GM23338 (cell line): ENCODE results near the gene NELL2. TPM values are rescaled to one million over a fixed set of nuclear protein-coding genes. Genes with fewer than 3 reads are reported as not detected.

ENCODE experiments used
- ATAC-seq: fragments of 200-7000 bp; cut with Tn5 transposase; 3 replicates; pipeline ENCODE4 v1.9.1; 2020
- DNase-seq: peaks from one replicate; pipeline ENCODE4 v3.0.0-alpha.2; 2015; ENCODE audit warnings: low spot score
- H2AFZ ChIP-seq: fragments of 200-600 bp; sonication (generic); 2 replicates; pipeline ENCODE4 v1.8.0; 2016; ENCODE audit warnings: antibody characterized with exemption, mild to moderate bottlenecking, moderate library complexity
- H3F3A ChIP-seq: fragments of 200-600 bp; sonication (generic); replicated peaks from 2 replicates; pipeline ENCODE4 v1.8.0; 2017; ENCODE audit warnings: antibody characterized with exemption, mixed run types, low read depth
- H3K27ac ChIP-seq: fragments of 200-600 bp; sonication (generic); 2 replicates; pipeline ENCODE4 v1.6.1; 2016; ENCODE audit warnings: low read depth
- H3K27me3 ChIP-seq: fragments of 200-600 bp; sonication (generic); 2 replicates; pipeline ENCODE4 v1.8.0; 2016; ENCODE audit warnings: mild to moderate bottlenecking, mixed run types, moderate library complexity; ENCODE audit not compliant: insufficient read depth
- H3K36me3 ChIP-seq: fragments of 200-600 bp; sonication (generic); 2 replicates; pipeline ENCODE4 v1.8.0; 2016; ENCODE audit warnings: mild to moderate bottlenecking; ENCODE audit not compliant: insufficient read depth
- H3K4me1 ChIP-seq: fragments of 200-600 bp; sonication (generic); 2 replicates; pipeline ENCODE4 v1.8.0; 2016; ENCODE audit warnings: mild to moderate bottlenecking, moderate library complexity; ENCODE audit not compliant: insufficient read depth
- H3K4me2 ChIP-seq: fragments of 200-600 bp; sonication (generic); 2 replicates; pipeline ENCODE4 v1.7.1; 2017; ENCODE audit warnings: mixed run types
- H3K4me3 ChIP-seq: fragments of 200-600 bp; sonication (generic); 2 replicates; pipeline ENCODE4 v1.6.1; 2016; ENCODE audit warnings: mixed run types
- H3K79me2 ChIP-seq: fragments of 200-600 bp; sonication (generic); replicated peaks from 2 replicates; pipeline ENCODE4 v1.8.0; 2017; ENCODE audit warnings: mild to moderate bottlenecking; ENCODE audit not compliant: insufficient read depth
- H3K9me2 ChIP-seq: fragments of 200-600 bp; sonication (generic); 2 replicates; pipeline ENCODE4 v1.8.0; 2017; ENCODE audit not compliant: insufficient read depth
- H4K20me1 ChIP-seq: fragments of 200-600 bp; sonication (generic); replicated peaks from 2 replicates; pipeline ENCODE4 v1.8.0; 2017; ENCODE audit warnings: mild to moderate bottlenecking; ENCODE audit not compliant: insufficient read depth
- H3K27ac Mint-ChIP-seq: 2 replicates; pipeline ENCODE4 v1.8.0; 2020; ENCODE audit warnings: inconsistent platforms, mild to moderate bottlenecking, moderate library complexity, mixed read lengths
- H3K27me3 Mint-ChIP-seq: 3 replicates; pipeline ENCODE4 v1.8.0; 2022; ENCODE audit warnings: low read depth, mild to moderate bottlenecking, moderate library complexity, mixed read lengths, inconsistent platforms; ENCODE audit not compliant: insufficient read depth, poor library complexity
- H3K36me3 Mint-ChIP-seq: 3 replicates; pipeline ENCODE4 v1.8.0; 2021; ENCODE audit warnings: low read depth, mild to moderate bottlenecking, inconsistent platforms, moderate library complexity, mixed read lengths
- H3K4me1 Mint-ChIP-seq: 3 replicates; pipeline ENCODE4 v1.8.0; 2020; ENCODE audit warnings: mild to moderate bottlenecking, inconsistent platforms, mixed read lengths
- H3K4me3 Mint-ChIP-seq: 3 replicates; pipeline ENCODE4 v1.8.0; 2021; ENCODE audit warnings: moderate library complexity, mild to moderate bottlenecking, inconsistent platforms, mixed read lengths
- H3K9me3 Mint-ChIP-seq: 3 replicates; pipeline ENCODE4 v1.8.0; 2020; ENCODE audit warnings: moderate library complexity, mild to moderate bottlenecking, inconsistent platforms, mixed read lengths
- EZH2 ChIP-seq: fragments of 200-600 bp; sonication (generic); IDR thresholded peaks from one replicate; pipeline ENCODE4 v1.8.0; 2017; ENCODE audit warnings: antibody characterized with exemption, mild to moderate bottlenecking, low read depth; ENCODE audit not compliant: unreplicated experiment
- NANOG ChIP-seq: IDR thresholded peaks from 2 replicates; pipeline ENCODE4 v1.6.1; 2016; ENCODE audit warnings: antibody characterized with exemption, borderline replicate concordance
- POLR2AphosphoS5 ChIP-seq: IDR thresholded peaks from 2 replicates; pipeline ENCODE4 v1.6.1; 2016; ENCODE audit warnings: antibody characterized with exemption, low read depth
- ZNF114 ChIP-seq: fragments of 250-450 bp; sonication (Bioruptor Pico); IDR thresholded peaks from 2 replicates; pipeline ENCODE4 v1.5.0; 2020; ENCODE audit warnings: mild to moderate bottlenecking, moderate library complexity
- ZNF331 ChIP-seq: fragments of 250-450 bp; sonication (Bioruptor Pico); IDR thresholded peaks from 2 replicates; pipeline ENCODE4 v1.5.0; 2020; ENCODE audit warnings: low read depth, mild to moderate bottlenecking, moderate library complexity
- polyA plus RNA-seq: library from polyadenylated mRNA; unstranded; fragments of >200 nt; fragmentation: Nextera tagmentation; extraction: Ambion mirVana; gene quantifications from 2 replicates; pipeline ENCODE4 v1.2.1, GENCODE V29; 2016
- total RNA-seq: library from RNA; depleted of rRNA; stranded (reverse); fragments of >200 nt; shearing (Covaris generic); gene quantifications from 2 replicates; pipeline ENCODE4 v1.2.3, GENCODE V29; 2014
- TF ChIP-seq, protein P1 (sequence below): IDR thresholded peaks from one replicate; pipeline ENCODE4 v1.6.1; 2018; ENCODE audit warnings: antibody characterized with exemption; ENCODE audit not compliant: unreplicated experiment
- TF ChIP-seq, protein P2 (sequence below): IDR thresholded peaks from 2 replicates; pipeline ENCODE4 v1.6.1; 2016; ENCODE audit warnings: antibody characterized with exemption
- TF ChIP-seq, protein P3 (sequence below), 2 experiments: fragments of 200-600 bp in 1 of 2; sonication (generic) in 1 of 2; conservative IDR thresholded peaks; 2 replicates each; pipeline versions ENCODE4 v1.5.1 to v1.6.1; 2016 to 2017; ENCODE audit warnings: antibody characterized with exemption in 2 of 2, low read depth in 2 of 2, mild to moderate bottlenecking in 2 of 2, moderate library complexity in 1 of 2

The NELL2 gene
- total and polyA plus RNA-seq, 2 experiments from 2014 or later: 25.1 to 99.5 TPM

DNA sequence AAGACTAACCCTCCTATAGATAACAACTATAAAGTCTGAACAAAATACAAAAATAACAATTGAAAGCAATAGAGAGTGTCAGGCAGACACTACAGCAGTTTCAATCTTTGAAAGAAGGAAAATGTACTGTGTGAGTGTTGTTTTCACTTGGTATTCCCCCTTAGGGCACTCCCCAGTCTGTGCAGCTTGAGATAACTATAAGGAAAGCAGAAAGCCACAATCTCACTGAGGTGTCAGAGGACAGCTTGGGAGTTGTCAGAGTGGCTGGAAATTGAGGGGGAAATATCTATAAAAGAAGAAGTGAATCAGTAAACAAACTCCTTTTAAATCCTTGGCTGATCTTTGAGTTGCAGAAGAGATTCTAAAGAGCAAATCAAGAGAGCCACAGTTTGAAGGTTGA, 364.8 kb downstream of the NELL2 start (continued):
- TF ChIP-seq, protein P1, sequence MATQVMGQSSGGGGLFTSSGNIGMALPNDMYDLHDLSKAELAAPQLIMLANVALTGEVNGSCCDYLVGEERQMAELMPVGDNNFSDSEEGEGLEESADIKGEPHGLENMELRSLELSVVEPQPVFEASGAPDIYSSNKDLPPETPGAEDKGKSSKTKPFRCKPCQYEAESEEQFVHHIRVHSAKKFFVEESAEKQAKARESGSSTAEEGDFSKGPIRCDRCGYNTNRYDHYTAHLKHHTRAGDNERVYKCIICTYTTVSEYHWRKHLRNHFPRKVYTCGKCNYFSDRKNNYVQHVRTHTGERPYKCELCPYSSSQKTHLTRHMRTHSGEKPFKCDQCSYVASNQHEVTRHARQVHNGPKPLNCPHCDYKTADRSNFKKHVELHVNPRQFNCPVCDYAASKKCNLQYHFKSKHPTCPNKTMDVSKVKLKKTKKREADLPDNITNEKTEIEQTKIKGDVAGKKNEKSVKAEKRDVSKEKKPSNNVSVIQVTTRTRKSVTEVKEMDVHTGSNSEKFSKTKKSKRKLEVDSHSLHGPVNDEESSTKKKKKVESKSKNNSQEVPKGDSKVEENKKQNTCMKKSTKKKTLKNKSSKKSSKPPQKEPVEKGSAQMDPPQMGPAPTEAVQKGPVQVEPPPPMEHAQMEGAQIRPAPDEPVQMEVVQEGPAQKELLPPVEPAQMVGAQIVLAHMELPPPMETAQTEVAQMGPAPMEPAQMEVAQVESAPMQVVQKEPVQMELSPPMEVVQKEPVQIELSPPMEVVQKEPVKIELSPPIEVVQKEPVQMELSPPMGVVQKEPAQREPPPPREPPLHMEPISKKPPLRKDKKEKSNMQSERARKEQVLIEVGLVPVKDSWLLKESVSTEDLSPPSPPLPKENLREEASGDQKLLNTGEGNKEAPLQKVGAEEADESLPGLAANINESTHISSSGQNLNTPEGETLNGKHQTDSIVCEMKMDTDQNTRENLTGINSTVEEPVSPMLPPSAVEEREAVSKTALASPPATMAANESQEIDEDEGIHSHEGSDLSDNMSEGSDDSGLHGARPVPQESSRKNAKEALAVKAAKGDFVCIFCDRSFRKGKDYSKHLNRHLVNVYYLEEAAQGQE: no peak
- TF ChIP-seq EZH2 (no peak), NANOG (no peak), ZNF331 (CRISPR knock-in tag) (no peak), ZNF114 (CRISPR knock-in tag) (no peak), POLR2AphosphoS5 (no peak)
- TF ChIP-seq, protein P2, sequence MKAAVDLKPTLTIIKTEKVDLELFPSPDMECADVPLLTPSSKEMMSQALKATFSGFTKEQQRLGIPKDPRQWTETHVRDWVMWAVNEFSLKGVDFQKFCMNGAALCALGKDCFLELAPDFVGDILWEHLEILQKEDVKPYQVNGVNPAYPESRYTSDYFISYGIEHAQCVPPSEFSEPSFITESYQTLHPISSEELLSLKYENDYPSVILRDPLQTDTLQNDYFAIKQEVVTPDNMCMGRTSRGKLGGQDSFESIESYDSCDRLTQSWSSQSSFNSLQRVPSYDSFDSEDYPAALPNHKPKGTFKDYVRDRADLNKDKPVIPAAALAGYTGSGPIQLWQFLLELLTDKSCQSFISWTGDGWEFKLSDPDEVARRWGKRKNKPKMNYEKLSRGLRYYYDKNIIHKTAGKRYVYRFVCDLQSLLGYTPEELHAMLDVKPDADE: no peak
- TF ChIP-seq, protein P3, sequence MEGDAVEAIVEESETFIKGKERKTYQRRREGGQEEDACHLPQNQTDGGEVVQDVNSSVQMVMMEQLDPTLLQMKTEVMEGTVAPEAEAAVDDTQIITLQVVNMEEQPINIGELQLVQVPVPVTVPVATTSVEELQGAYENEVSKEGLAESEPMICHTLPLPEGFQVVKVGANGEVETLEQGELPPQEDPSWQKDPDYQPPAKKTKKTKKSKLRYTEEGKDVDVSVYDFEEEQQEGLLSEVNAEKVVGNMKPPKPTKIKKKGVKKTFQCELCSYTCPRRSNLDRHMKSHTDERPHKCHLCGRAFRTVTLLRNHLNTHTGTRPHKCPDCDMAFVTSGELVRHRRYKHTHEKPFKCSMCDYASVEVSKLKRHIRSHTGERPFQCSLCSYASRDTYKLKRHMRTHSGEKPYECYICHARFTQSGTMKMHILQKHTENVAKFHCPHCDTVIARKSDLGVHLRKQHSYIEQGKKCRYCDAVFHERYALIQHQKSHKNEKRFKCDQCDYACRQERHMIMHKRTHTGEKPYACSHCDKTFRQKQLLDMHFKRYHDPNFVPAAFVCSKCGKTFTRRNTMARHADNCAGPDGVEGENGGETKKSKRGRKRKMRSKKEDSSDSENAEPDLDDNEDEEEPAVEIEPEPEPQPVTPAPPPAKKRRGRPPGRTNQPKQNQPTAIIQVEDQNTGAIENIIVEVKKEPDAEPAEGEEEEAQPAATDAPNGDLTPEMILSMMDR (conservative IDR thresholded peaks at IDR 0.05; ENCODE audit: low read depth in 2 of 2): no peak

DNA sequence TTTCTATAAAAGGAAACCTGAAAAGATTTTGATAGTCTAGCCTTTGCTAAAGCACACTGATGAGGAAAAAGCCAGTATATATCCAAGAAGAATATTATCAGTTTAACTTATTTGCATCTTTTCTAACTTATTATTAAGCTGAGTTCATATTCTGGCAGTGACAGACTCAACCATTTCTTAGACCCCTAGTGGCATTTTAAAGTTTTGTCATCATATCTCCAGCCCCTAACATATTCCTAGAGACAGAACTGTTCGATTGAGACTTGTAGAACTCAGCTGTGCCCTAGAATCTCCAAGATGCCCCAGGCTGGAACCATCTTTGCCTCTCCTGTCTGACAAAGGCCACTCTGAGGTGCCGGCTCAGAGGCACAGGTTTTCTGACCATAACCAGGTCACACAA, 365.6 kb downstream of the NELL2 start:
- H3K27ac ChIP-seq: no peak overlapping the region
- no peak overlapping the region for H3K4me3 Mint-ChIP-seq
- H3K4me1 Mint-ChIP-seq: peaks cover 5% of the 10 kb centered on the region; the same call in 2 of the 3 replicates
- no peaks in the 10 kb centered on the region for H4K20me1 ChIP-seq
- ATAC-seq (no peak), DNase-seq (peak; percentile 2)
- H3K79me2 ChIP-seq: no peaks in the 10 kb centered on the region
- no peak overlapping the region for H3K4me3 ChIP-seq
- H3K36me3 ChIP-seq: no peaks in the 10 kb centered on the region
- H2AFZ ChIP-seq: no peak overlapping the region
- H3K27me3 ChIP-seq: no peaks in the 10 kb centered on the region
- H3K36me3 Mint-ChIP-seq: no peaks in the 10 kb centered on the region
- no peaks in the 10 kb centered on the region for H3K4me1 ChIP-seq
- no peaks in the 10 kb centered on the region for H3F3A ChIP-seq
- H3K9me2 ChIP-seq: no peaks in the 10 kb centered on the region
- H3K27me3 Mint-ChIP-seq: no peaks in the 10 kb centered on the region
- no peaks in the 10 kb centered on the region for H3K9me3 Mint-ChIP-seq
- TF ChIP-seq, protein P1: no peak
- TF ChIP-seq, protein P2: no peak
- TF ChIP-seq POLR2AphosphoS5: no peak
- H3K27ac Mint-ChIP-seq: no peak overlapping the region
- H3K4me2 ChIP-seq: no peak overlapping the region
